B cell (primary cell): ENCODE data around the gene FAM161B. TPM values are rescaled to one million over a fixed set of nuclear protein-coding genes. Genes with fewer than 3 reads are reported as not detected.

ENCODE experiments used
- ATAC-seq: fragments of 200-7000 bp; cut with Tn5 transposase; one replicate; pipeline ENCODE4 v1.10.0; 2021; ENCODE audit warnings: low read depth, mild to moderate bottlenecking, moderate number of reproducible peaks, moderate library complexity
- CTCF ChIA-PET: fragments of 350-600 bp; sonication (Branson Sonifier 250); formaldehyde crosslinking; loops from one replicate; lab custom pipeline; 2021; ENCODE audit warnings: antibody characterized with exemption, inconsistent platforms; lab: Charles Lee
- POLR2A ChIA-PET: fragments of 350-600 bp; sonication (Branson Sonifier 250); formaldehyde crosslinking; loops from one replicate; lab custom pipeline; 2021; ENCODE audit warnings: antibody characterized with exemption; lab: Charles Lee
- DNase-seq: peaks from one replicate; pipeline ENCODE4 v3.0.0; 2013
- H2AFZ ChIP-seq: 2 replicates; pipeline ENCODE4 v1.6.1; 2012; ENCODE audit warnings: mild to moderate bottlenecking, low read depth, low read length; ENCODE audit not compliant: insufficient read depth, poor library complexity, severe bottlenecking
- H3K27ac ChIP-seq, 2 donors: 1 replicate in 1 of 2; 2 replicates in 1 of 2; pipeline ENCODE4 v1.5.1; 2012 to 2013; ENCODE audit warnings: low read length in 2 of 2, mild to moderate bottlenecking in 2 of 2, moderate library complexity in 1 of 2
- H3K27me3 ChIP-seq, 4 experiments: fragments of 200-600 bp in 1 of 4; sonication (generic) in 1 of 4; replicated peaks in 1 of 4; 1 replicate in 2 of 4; 2 replicates in 2 of 4; pipeline versions ENCODE4 v1.6.1 to v1.7.0; 2013 to 2016; ENCODE audit warnings: low read length in 3 of 4, mild to moderate bottlenecking in 2 of 4, mixed read lengths in 1 of 4, moderate library complexity in 1 of 4; ENCODE audit not compliant: insufficient read depth in 4 of 4, control insufficient read depth in 3 of 4; ENCODE audit errors: control extremely low read depth in 1 of 4
- H3K36me3 ChIP-seq, 2 experiments: replicated peaks in 1 of 2; 1 replicate in 1 of 2; 2 replicates in 1 of 2; pipeline versions ENCODE4 v1.6.1 to v1.7.1; 2013; ENCODE audit warnings: low read length in 1 of 2; ENCODE audit not compliant: insufficient read depth in 2 of 2, control insufficient read depth in 1 of 2; ENCODE audit errors: control extremely low read depth in 1 of 2, extremely low read depth in 1 of 2
- H3K4me1 ChIP-seq, 2 donors: fragments of 200-600 bp in 1 of 2; sonication (generic) in 1 of 2; 1 replicate in 1 of 2; 2 replicates in 1 of 2; pipeline versions ENCODE4 v1.5.1 to v1.6.1; 2013 to 2017; ENCODE audit warnings: low read length in 2 of 2; ENCODE audit not compliant: control insufficient read depth in 2 of 2, insufficient read depth in 2 of 2
- H3K4me2 ChIP-seq: replicated peaks from 2 replicates; pipeline ENCODE3; 2012; ENCODE audit warnings: mild to moderate bottlenecking, low read depth, low read length; ENCODE audit not compliant: poor library complexity, severe bottlenecking
- H3K4me3 ChIP-seq, 5 experiments: fragments of 200-600 bp in 1 of 5; sonication (generic) in 1 of 5; 1 replicate in 3 of 5; 2 replicates in 2 of 5; pipeline versions ENCODE4 v1.5.1 to v1.7.0; 2011 to 2016; ENCODE audit warnings: low read length in 4 of 5, mild to moderate bottlenecking in 4 of 5, low read depth in 2 of 5, control low read depth in 1 of 5, moderate library complexity in 1 of 5; ENCODE audit not compliant: insufficient read depth in 1 of 5; ENCODE audit errors: control extremely low read depth in 1 of 5, extremely low read depth in 1 of 5
- H3K79me2 ChIP-seq: fragments of 200-600 bp; sonication (generic); one replicate; pipeline ENCODE4 v1.6.0; 2016; ENCODE audit warnings: low read length; ENCODE audit not compliant: control insufficient read depth, insufficient read depth
- H3K9ac ChIP-seq: fragments of 200-600 bp; sonication (generic); 2 replicates; pipeline ENCODE4 v1.6.1; 2017; ENCODE audit warnings: mild to moderate bottlenecking, low read length, moderate library complexity
- H3K9me3 ChIP-seq, 3 donors: one replicate each; pipeline versions ENCODE4 v1.6.1 to v1.7.1; 2013; ENCODE audit warnings: low read length in 2 of 3; ENCODE audit not compliant: control insufficient read depth in 2 of 3, insufficient read depth in 1 of 3; ENCODE audit errors: control extremely low read depth in 1 of 3
- H4K20me1 ChIP-seq: 2 replicates; pipeline ENCODE4 v1.6.0; 2012; ENCODE audit warnings: mild to moderate bottlenecking, low read length; ENCODE audit not compliant: insufficient read depth, control insufficient read depth, poor library complexity, severe bottlenecking
- H3K27ac Mint-ChIP-seq: one replicate; pipeline ENCODE4 v1.8.0; 2021; ENCODE audit warnings: mixed read lengths
- H3K27me3 Mint-ChIP-seq: one replicate; pipeline ENCODE4 v1.8.0; 2021; ENCODE audit warnings: mixed read lengths
- H3K4me1 Mint-ChIP-seq: one replicate; pipeline ENCODE4 v1.8.0; 2021; ENCODE audit warnings: mixed read lengths
- H3K4me3 Mint-ChIP-seq: one replicate; pipeline ENCODE4 v1.8.0; 2021; ENCODE audit warnings: mixed read lengths
- H3K9me3 Mint-ChIP-seq: one replicate; pipeline ENCODE4 v1.8.0; 2022; ENCODE audit warnings: mixed read lengths; ENCODE audit not compliant: insufficient read depth
- CTCF ChIP-seq: fragments of 200-600 bp; IDR thresholded peaks from one replicate; pipeline ENCODE4 v1.8.0; 2022; ENCODE audit warnings: antibody characterized with exemption, mild to moderate bottlenecking
- EZH2 ChIP-seq: IDR thresholded peaks from 2 replicates; pipeline ENCODE4 v1.6.1; 2012; ENCODE audit warnings: borderline replicate concordance, low read depth, mild to moderate bottlenecking, moderate library complexity, low read length; ENCODE audit not compliant: insufficient read depth, poor library complexity, severe bottlenecking
- WGBS: methylation state at CpG from one replicate; pipeline ENCODE4 v1.1.5; 2013; ENCODE audit warnings: missing lambda C conversion rate; ENCODE audit not compliant: insufficient coverage; 5-methylcytosine and 5-hydroxymethylcytosine counted together
- intact Hi-C: fragments of 100-400 bp; cut with micrococcal nuclease; formaldehyde crosslinking; loops from one replicate; pipeline ENCODE4 v1.10.0; 2022
- polyA plus RNA-seq: library from polyadenylated mRNA; depleted of rRNA; stranded (reverse); fragments of >200 nt; gene quantifications from 2 replicates; pipeline ENCODE4 v1.2.3, GENCODE V29; 2012
- total RNA-seq, 2 donors: library from RNA; stranded (reverse); fragments of 120-200 nt in 1 of 2; gene quantifications; 1 replicate in 1 of 2; 2 replicates in 1 of 2; pipeline versions ENCODE4 v1.2.3 to v1.2.4, GENCODE V29; 2013 to 2022

Gene FAM161B
- total and polyA plus RNA-seq, 2 donors (not counting 1 experiment from before 2014, with no cell fraction given), result 1.6 to 5.9 TPM

GRCh38 chr14:73955674-73956073 is 5.8 kb upstream of the FAM161B start:
- no peak overlapping the region for H3K27ac Mint-ChIP-seq
- Histone ChIP-seq H3K9ac (no peak overlapping the region), H3K27ac (no peak overlapping the region), H3K4me2 (no peak overlapping the region), H4K20me1 (no peaks in the 10 kb centered on the region), H3K79me2 (no peaks in the 10 kb centered on the region), H3K4me1 (peaks cover 3% of the 10 kb centered on the region in 2 donors), H2AFZ (no peak overlapping the region), H3K9me3 (no peaks in the 10 kb centered on the region), H3K27me3 (no peaks in the 10 kb centered on the region), H3K4me3 (no peak overlapping the region), H3K36me3 (peaks cover 3 to 55% of the 10 kb centered on the region in 2 experiments)
- ATAC-seq (no peak), DNase-seq (no peak)
- 100% methylated on average over 2 of the region's 5 CpGs for WGBS
- H3K4me3 Mint-ChIP-seq, result no peak overlapping the region
- H3K27me3 Mint-ChIP-seq, result no peaks in the 10 kb centered on the region
- ChIA-PET POLR2A (no interaction called here), CTCF (no interaction called here)
- intact Hi-C loops, result loop anchor here (10.0 kb wide), 1 partner anchor 1049 kb away; the partner anchor contains the start of gene EIF2B2
- H3K4me1 Mint-ChIP-seq, result peaks cover 9% of the 10 kb centered on the region
- H3K9me3 Mint-ChIP-seq, result no peaks in the 10 kb centered on the region
- no peak for TF ChIP-seq CTCF
- no peak for TF ChIP-seq EZH2

- TF ChIP-seq EZH2 (no peak), CTCF (no peak)
- H3K4me2 ChIP-seq, result no peak overlapping the region
- H3K9ac ChIP-seq, result no peak overlapping the region
- Mint-ChIP-seq H3K4me3 (no peak overlapping the region), H3K27me3 (no peaks in the 10 kb centered on the region), H3K4me1 (peaks cover 20% of the 10 kb centered on the region), H3K27ac (no peak overlapping the region), H3K9me3 (no peaks in the 10 kb centered on the region)
- no peaks in the 10 kb centered on the region for H3K9me3 ChIP-seq
- WGBS, result no CpG with 5 or more reads among the region's 1 CpG
- DNase-seq, result no peak
- ChIA-PET CTCF (interaction anchor here (0.9 kb wide), 1 partner anchor 18 kb away, joined by 4 read pairs; no protein-coding TSS in a partner anchor), POLR2A (interaction anchor here (0.7 kb wide), 1 partner anchor 115 kb away, joined by 3 read pairs; no protein-coding TSS in a partner anchor)
- no peak overlapping the region for H3K4me3 ChIP-seq
- no peak for ATAC-seq
- no peak overlapping the region for H3K27ac ChIP-seq
- intact Hi-C loops, result loop anchor here (10.0 kb wide), 1 partner anchor 1051 kb away; the partner anchor contains the start of gene EIF2B2
- H3K4me1 ChIP-seq, result peaks cover 11 to 12% of the 10 kb centered on the region in 2 donors
- no peaks in the 10 kb centered on the region for H4K20me1 ChIP-seq
- H3K79me2 ChIP-seq, result no peaks in the 10 kb centered on the region
- H2AFZ ChIP-seq, result no peak overlapping the region
- no peaks in the 10 kb centered on the region for H3K27me3 ChIP-seq
- peaks cover 3 to 39% of the 10 kb centered on the region in 2 experiments for H3K36me3 ChIP-seq
These were observed 3.8 kb upstream of the FAM161B start for GRCh38 chr14:73953731-73954130.
